Stimulated activated CD8-positive, alpha-beta memory T cell treated with anti-CD3 and anti-CD28 coated beads, Interleukin-12 subunit alpha, Interleukin-12 subunit beta, amount 100 ng/mL, for 24 hours (primary cell): ENCODE results near the gene SH3RF1.

Source experiments
- DNase-seq: peaks from one replicate; pipeline ENCODE4 v3.0.0-alpha.2; 2020; ENCODE audit errors: extremely low read depth

SH3RF1 gene

GRCh38 chr4:169163495-169163894 is 107.3 kb downstream of the SH3RF1 start:
- no peak for DNase-seq

- no peak for DNase-seq
These were observed 109.9 kb downstream of the SH3RF1 start for GRCh38 chr4:169160825-169161224.

GRCh38 chr4:169159624-169160171 is 111.1 kb downstream of the SH3RF1 start:
- no peak for DNase-seq

- no peak for DNase-seq
These were observed 111.9 kb downstream of the SH3RF1 start for GRCh38 chr4:169158861-169159260.

- DNase-seq, result no peak
These were observed 112.7 kb downstream of the SH3RF1 start for GRCh38 chr4:169158046-169158445.

GRCh38 chr4:169156392-169156791 is 114.4 kb downstream of the SH3RF1 start:
- DNase-seq, result no peak

GRCh38 chr4:169154121-169154520 is 116.6 kb downstream of the SH3RF1 start:
- no peak for DNase-seq

- no peak for DNase-seq
These were observed 117.2 kb downstream of the SH3RF1 start for GRCh38 chr4:169153481-169154087.

- DNase-seq, result no peak
These were observed 117.9 kb downstream of the SH3RF1 start for GRCh38 chr4:169152899-169153298.

GRCh38 chr4:169152098-169152497 is 118.7 kb downstream of the SH3RF1 start:
- no peak for DNase-seq

GRCh38 chr4:169151671-169152070 is 119.1 kb downstream of the SH3RF1 start:
- no peak for DNase-seq

- DNase-seq, result no peak
These were observed 120.0 kb downstream of the SH3RF1 start for GRCh38 chr4:169150806-169151205.

- DNase-seq, result no peak
These were observed 121.9 kb downstream of the SH3RF1 start for GRCh38 chr4:169148885-169149284.

GRCh38 chr4:169147191-169147590 is 123.6 kb downstream of the SH3RF1 start:
- no peak for DNase-seq

- DNase-seq, result no peak
These were observed 126.6 kb downstream of the SH3RF1 start for GRCh38 chr4:169144061-169144600.

- no peak for DNase-seq
These were observed 127.4 kb downstream of the SH3RF1 start for GRCh38 chr4:169143335-169143734.

GRCh38 chr4:169142906-169143305 is 127.8 kb downstream of the SH3RF1 start:
- no peak for DNase-seq

GRCh38 chr4:169142391-169142790 is 128.4 kb downstream of the SH3RF1 start:
- DNase-seq, result no peak

GRCh38 chr4:169139021-169139420 is 131.7 kb downstream of the SH3RF1 start:
- DNase-seq, result no peak

- no peak for DNase-seq
These were observed 133.2 kb downstream of the SH3RF1 start for GRCh38 chr4:169137558-169137920.

- no peak for DNase-seq
These were observed 133.8 kb downstream of the SH3RF1 start for GRCh38 chr4:169136796-169137557.

GRCh38 chr4:169136330-169136729 is 134.4 kb downstream of the SH3RF1 start:
- DNase-seq, result no peak

GRCh38 chr4:169135776-169136175 is 135.0 kb downstream of the SH3RF1 start:
- no peak for DNase-seq
